Measurements from ENCODE around the gene ACTN1. TPM values are rescaled to one million over a fixed set of nuclear protein-coding genes. Genes with fewer than 3 reads are reported as not detected.

The ACTN1 gene
- total and polyA plus RNA-seq, 3 experiments from 2014 or later, result 47.4 to 53.3 (median 52.7) TPM

DNA sequence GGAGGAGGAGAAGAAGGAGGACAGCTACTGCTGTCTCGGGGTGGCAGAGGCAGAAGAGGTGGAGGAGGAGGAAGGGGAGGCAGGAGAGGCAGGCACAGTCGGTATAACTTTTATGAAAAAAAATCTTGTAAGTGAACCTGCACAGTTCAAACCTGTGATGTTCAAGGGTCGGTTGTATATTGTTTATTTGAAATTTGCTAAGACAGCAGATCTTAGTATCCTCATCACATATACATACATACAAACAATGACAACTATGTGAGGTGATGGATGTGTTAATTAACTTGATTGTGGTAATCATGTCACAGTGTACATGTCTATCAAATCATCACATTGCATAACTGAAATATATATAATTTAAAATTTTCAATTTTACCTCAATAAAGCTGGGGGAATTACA is 19.0 kb downstream of the ACTN1 start:
- ChIA-PET CTCF (no interaction called here), POLR2A (no interaction called here)
- H3K36me3 ChIP-seq (ENCODE audit: insufficient read depth, low read length), result no peaks in the 10 kb centered on the region
- peaks cover 77% of the 10 kb centered on the region for H3K4me1 ChIP-seq (ENCODE audit: insufficient read depth, low read length)
- Mint-ChIP-seq H3K36me3 (peaks cover 0 to 4% (median 2%) of the 10 kb centered on the region in 3 donors), H3K4me1 (peaks cover 11 to 22% (median 17%) of the 10 kb centered on the region in 3 donors), H3K27ac (peak overlapping the region in 3 of 8 donors; percentile 5 to 32 (median 21)), H3K9me3 (no peaks in the 10 kb centered on the region), H3K27me3 (peaks cover 4 to 14% of the 10 kb centered on the region in 2 donors), H3K4me3 (no peak overlapping the region)
- no peaks in the 10 kb centered on the region for H3K27me3 ChIP-seq (ENCODE audit: insufficient read depth, low read length, poor library complexity, severe bottlenecking)
- H3K4me3 ChIP-seq (ENCODE audit: low read length), result no peak overlapping the region
- no peak for DNase-seq
- no peak overlapping the region for H3K27ac ChIP-seq (ENCODE audit: low read depth, low read length)
- H3K9me3 ChIP-seq (ENCODE audit: low read length), result no peaks in the 10 kb centered on the region

DNA sequence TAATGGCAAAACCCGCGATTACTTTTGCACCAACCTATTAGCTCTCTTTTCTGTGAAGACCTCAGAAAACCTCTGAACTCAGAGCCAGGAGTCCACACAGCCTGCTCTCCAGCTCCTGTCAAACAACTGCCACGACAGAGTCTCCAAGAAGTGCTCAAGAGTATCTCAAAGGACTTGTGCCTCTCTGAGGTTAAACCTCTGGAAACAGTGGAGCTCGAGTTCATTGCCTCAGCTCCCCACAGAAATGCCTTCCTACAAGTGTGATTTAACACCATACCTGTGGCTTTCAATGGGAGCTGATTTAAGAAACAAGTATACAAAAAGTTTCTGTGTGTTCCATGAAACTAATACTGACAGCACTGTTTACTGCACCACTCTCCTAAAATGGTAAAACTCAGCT is 20.1 kb downstream of the ACTN1 start:
- H3K4me1 ChIP-seq (ENCODE audit: insufficient read depth, low read length), result peaks cover 72% of the 10 kb centered on the region
- POLR2A ChIA-PET, result no interaction called here
- no peak for DNase-seq
- Mint-ChIP-seq H3K9me3 (no peaks in the 10 kb centered on the region), H3K27ac (no peak overlapping the region), H3K4me1 (peaks cover 11 to 24% (median 22%) of the 10 kb centered on the region in 3 donors), H3K4me3 (no peak overlapping the region), H3K27me3 (peaks cover 4 to 20% of the 10 kb centered on the region in 2 donors), H3K36me3 (peaks cover 0 to 4% (median 2%) of the 10 kb centered on the region in 3 donors)
- no peak overlapping the region for H3K27ac ChIP-seq (ENCODE audit: low read depth, low read length)
- CTCF ChIA-PET, result no interaction called here
- no peak overlapping the region for H3K4me3 ChIP-seq (ENCODE audit: low read length)
- H3K27me3 ChIP-seq (ENCODE audit: insufficient read depth, low read length, poor library complexity, severe bottlenecking), result no peaks in the 10 kb centered on the region
- H3K9me3 ChIP-seq (ENCODE audit: low read length), result no peaks in the 10 kb centered on the region
- no peaks in the 10 kb centered on the region for H3K36me3 ChIP-seq (ENCODE audit: insufficient read depth, low read length)

DNA sequence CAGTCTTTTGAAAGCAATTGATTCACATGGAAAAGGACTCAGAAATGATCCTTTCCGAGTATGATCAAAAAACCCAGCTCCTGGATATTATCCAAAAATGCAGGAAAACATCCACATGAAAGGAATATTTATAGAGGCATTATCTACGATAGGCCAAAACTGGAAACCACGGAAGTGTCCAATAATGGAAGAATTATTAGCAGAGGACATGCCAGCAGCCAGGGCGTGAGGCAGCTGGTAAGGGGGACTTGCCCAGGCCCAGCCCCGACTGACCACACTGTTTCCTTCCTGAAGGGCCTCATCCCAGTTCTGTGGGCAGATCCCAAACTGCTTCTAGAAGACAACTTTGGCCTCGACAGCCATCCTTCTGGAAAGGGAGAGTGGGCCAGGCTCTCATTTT is 20.5 kb downstream of the ACTN1 start:
- no peak for DNase-seq
- ChIA-PET POLR2A (no interaction called here), CTCF (no interaction called here)
- Mint-ChIP-seq H3K36me3 (peaks cover 0 to 4% (median 2%) of the 10 kb centered on the region in 3 donors), H3K9me3 (no peaks in the 10 kb centered on the region), H3K27me3 (peaks cover 4 to 20% of the 10 kb centered on the region in 2 donors), H3K27ac (no peak overlapping the region), H3K4me1 (peaks cover 11 to 24% (median 22%) of the 10 kb centered on the region in 3 donors), H3K4me3 (no peak overlapping the region)
- H3K27me3 ChIP-seq (ENCODE audit: insufficient read depth, low read length, poor library complexity, severe bottlenecking), result no peaks in the 10 kb centered on the region
- no peaks in the 10 kb centered on the region for H3K9me3 ChIP-seq (ENCODE audit: low read length)
- no peaks in the 10 kb centered on the region for H3K36me3 ChIP-seq (ENCODE audit: insufficient read depth, low read length)
- no peak overlapping the region for H3K27ac ChIP-seq (ENCODE audit: low read depth, low read length)
- H3K4me3 ChIP-seq (ENCODE audit: low read length), result no peak overlapping the region
- H3K4me1 ChIP-seq (ENCODE audit: insufficient read depth, low read length), result peaks cover 67% of the 10 kb centered on the region

DNA sequence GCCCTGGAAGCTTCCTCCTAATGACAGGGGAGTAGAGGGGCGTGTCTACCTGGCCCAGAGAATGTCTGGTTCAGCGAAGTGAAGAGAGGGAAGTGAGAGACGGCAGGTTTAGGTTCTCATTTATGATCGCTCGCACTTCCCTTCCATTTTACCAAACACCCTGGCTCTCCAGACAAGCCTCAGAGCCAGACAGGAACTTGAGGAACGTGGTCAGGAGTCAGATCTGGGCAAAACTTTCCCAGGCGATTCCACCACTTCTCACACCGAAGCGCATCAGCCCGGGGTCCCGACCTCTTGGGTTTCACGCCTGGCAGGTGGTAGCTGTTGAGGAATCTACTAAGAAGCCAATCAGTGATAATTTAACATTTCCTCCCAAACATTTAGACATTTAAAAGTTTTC is 21.3 kb downstream of the ACTN1 start:
- Mint-ChIP-seq H3K36me3 (peaks cover 0 to 4% (median 0%) of the 10 kb centered on the region in 3 donors), H3K27ac (peak overlapping the region in 1 of 8 donors; percentile 84), H3K9me3 (no peaks in the 10 kb centered on the region), H3K4me1 (peaks cover 11 to 24% (median 17%) of the 10 kb centered on the region in 3 donors), H3K4me3 (no peak overlapping the region), H3K27me3 (peaks cover 4 to 20% of the 10 kb centered on the region in 2 donors)
- Histone ChIP-seq H3K36me3 (ENCODE audit: insufficient read depth, low read length) (no peaks in the 10 kb centered on the region), H3K27me3 (ENCODE audit: insufficient read depth, low read length, poor library complexity, severe bottlenecking) (no peaks in the 10 kb centered on the region), H3K4me3 (ENCODE audit: low read length) (no peak overlapping the region), H3K9me3 (ENCODE audit: low read length) (no peaks in the 10 kb centered on the region), H3K4me1 (ENCODE audit: insufficient read depth, low read length) (peaks cover 66% of the 10 kb centered on the region), H3K27ac (ENCODE audit: low read depth, low read length) (no peak overlapping the region)
- DNase-seq, result no peak
- ChIA-PET CTCF (no interaction called here), POLR2A (no interaction called here)

DNA sequence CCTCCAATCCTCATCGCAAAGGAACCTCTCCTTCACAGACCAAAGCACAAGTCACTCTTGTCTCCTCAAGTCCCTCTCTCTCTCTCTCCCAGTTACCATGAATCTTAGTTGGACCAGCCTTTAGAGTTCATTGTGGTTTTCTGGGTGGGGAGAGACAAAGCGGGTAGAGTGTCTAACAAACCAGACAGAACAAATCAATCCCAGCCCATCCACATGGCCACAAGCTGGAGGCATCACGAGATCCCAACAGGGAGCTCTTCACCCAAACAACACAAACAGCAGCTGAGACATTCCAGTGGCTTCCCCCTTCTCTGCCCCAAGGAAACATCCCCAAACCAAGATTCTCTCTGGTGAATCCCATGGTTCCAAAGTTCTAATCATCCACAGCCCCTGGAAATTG is 22.4 kb downstream of the ACTN1 start:
- Histone ChIP-seq H3K27me3 (ENCODE audit: insufficient read depth, low read length, poor library complexity, severe bottlenecking) (no peaks in the 10 kb centered on the region), H3K9me3 (ENCODE audit: low read length) (no peaks in the 10 kb centered on the region), H3K4me3 (ENCODE audit: low read length) (no peak overlapping the region), H3K4me1 (ENCODE audit: insufficient read depth, low read length) (peaks cover 67% of the 10 kb centered on the region), H3K27ac (ENCODE audit: low read depth, low read length) (no peak overlapping the region), H3K36me3 (ENCODE audit: insufficient read depth, low read length) (no peaks in the 10 kb centered on the region)
- CTCF ChIA-PET, result no interaction called here
- H3K27ac Mint-ChIP-seq, result no peak overlapping the region
- H3K9me3 Mint-ChIP-seq, result no peaks in the 10 kb centered on the region
- H3K4me3 Mint-ChIP-seq, result no peak overlapping the region
- no peak for DNase-seq
- POLR2A ChIA-PET, result no interaction called here
- no peaks in the 10 kb centered on the region for H3K36me3 Mint-ChIP-seq
- H3K27me3 Mint-ChIP-seq, result peaks cover 7 to 17% of the 10 kb centered on the region in 2 donors
- H3K4me1 Mint-ChIP-seq, result peaks cover 11 to 26% (median 13%) of the 10 kb centered on the region in 3 donors

DNA sequence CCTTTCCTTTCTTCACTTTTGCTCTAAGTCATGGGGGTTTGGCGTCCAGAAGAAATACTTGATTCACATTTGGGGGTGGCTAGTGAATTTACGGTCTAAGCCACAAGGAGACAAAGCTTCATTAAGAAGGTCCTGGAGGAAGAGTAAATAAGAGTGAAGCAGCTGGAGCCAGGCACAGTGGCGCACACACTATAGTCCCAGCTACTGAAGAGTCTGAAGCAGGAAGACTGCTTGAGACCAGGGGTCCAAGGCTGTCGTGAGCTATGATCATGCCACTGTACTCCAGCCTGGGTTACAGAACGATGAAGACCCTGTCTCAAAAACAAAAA is 23.3 kb downstream of the ACTN1 start:
- H3K4me1 ChIP-seq (ENCODE audit: insufficient read depth, low read length), result peaks cover 76% of the 10 kb centered on the region

DNA sequence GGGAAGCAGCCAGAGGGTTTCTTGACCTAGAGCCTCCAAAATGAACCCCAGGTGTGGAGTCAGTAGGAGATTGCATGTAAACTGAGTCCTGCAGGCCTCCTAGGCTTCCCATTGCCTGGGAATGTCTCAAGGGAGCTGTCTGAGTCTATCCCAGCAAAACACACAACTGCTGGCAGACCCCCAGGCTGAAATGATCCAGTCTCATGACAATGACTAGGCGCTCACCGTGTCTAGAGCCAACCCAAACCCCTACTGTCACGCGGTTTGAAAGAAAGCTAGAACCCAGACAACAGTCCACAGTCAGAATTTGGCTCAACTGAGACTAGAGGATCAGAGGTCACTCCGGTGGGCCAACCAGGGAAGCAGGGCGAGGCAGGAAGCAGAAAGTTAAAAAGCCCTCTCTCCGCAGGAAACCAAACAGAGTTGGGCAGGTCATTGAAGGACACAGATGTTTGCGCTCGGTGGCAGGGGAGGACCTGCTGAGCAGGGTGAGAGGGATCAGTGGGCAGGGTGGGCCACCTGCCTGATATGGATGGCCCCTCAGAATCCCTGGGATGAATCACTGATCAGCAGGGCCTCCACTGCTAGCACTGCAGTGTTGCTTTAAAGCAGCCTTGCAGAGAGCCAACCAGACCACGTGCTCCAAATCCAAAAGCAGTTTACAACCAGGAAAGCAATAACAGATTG is 23.8 kb downstream of the ACTN1 start:
- Mint-ChIP-seq H3K27ac (no peak overlapping the region), H3K9me3 (no peaks in the 10 kb centered on the region), H3K36me3 (no peaks in the 10 kb centered on the region), H3K4me1 (peaks cover 11 to 26% (median 13%) of the 10 kb centered on the region in 3 donors), H3K27me3 (peaks cover 5 to 17% of the 10 kb centered on the region in 2 donors), H3K4me3 (peak overlapping the region in 1 of 7 donors; percentile 1)
- Histone ChIP-seq H3K27ac (ENCODE audit: low read depth, low read length) (no peak overlapping the region), H3K36me3 (ENCODE audit: insufficient read depth, low read length) (no peaks in the 10 kb centered on the region), H3K4me1 (ENCODE audit: insufficient read depth, low read length) (peaks cover 77% of the 10 kb centered on the region), H3K27me3 (ENCODE audit: insufficient read depth, low read length, poor library complexity, severe bottlenecking) (no peaks in the 10 kb centered on the region), H3K9me3 (ENCODE audit: low read length) (no peaks in the 10 kb centered on the region), H3K4me3 (ENCODE audit: low read length) (no peak overlapping the region)
- no peak for DNase-seq
- ChIA-PET CTCF (interaction anchor here (1.2 kb wide), 1 partner anchor 44 kb away, joined by 3 read pairs; no protein-coding TSS in a partner anchor), POLR2A (no interaction called here)

More for the DNA sequence above, 23.3 kb downstream of the ACTN1 start:
- Histone ChIP-seq H3K9me3 (ENCODE audit: low read length) (no peaks in the 10 kb centered on the region), H3K4me3 (ENCODE audit: low read length) (no peak overlapping the region), H3K36me3 (ENCODE audit: insufficient read depth, low read length) (no peaks in the 10 kb centered on the region), H3K27ac (ENCODE audit: low read depth, low read length) (no peak overlapping the region), H3K27me3 (ENCODE audit: insufficient read depth, low read length, poor library complexity, severe bottlenecking) (no peaks in the 10 kb centered on the region)
- Mint-ChIP-seq H3K27me3 (peaks cover 5 to 17% of the 10 kb centered on the region in 2 donors), H3K4me1 (peaks cover 11 to 26% (median 13%) of the 10 kb centered on the region in 3 donors), H3K9me3 (no peaks in the 10 kb centered on the region), H3K36me3 (no peaks in the 10 kb centered on the region), H3K4me3 (peak overlapping the region in 1 of 7 donors; percentile 1), H3K27ac (no peak overlapping the region)
- no peak for DNase-seq
- ChIA-PET CTCF (no interaction called here), POLR2A (no interaction called here)

DNA sequence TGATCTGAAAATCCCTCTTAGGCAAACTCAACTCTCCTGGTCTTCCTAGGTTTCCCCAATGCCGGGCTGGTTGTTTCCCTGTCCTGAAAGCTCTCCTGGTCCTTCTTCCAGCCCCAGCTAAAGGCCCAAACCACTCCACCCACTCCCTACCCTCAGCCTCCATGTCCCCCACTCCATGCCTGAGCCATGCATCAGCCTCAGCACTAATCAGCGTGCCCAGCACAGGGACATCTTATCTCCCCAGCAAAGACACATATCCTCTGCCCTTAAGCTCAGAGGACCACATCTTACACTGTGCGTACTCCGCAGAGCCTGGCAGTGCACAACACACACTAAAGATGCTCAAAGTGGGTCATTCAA is 25.9 kb downstream of the ACTN1 start:
- Mint-ChIP-seq H3K27ac (peak overlapping the region in 2 of 8 donors; percentile 8 to 45), H3K9me3 (no peaks in the 10 kb centered on the region), H3K4me1 (peaks cover 10 to 29% (median 18%) of the 10 kb centered on the region in 3 donors), H3K4me3 (no peak overlapping the region), H3K27me3 (peaks cover 5 to 17% of the 10 kb centered on the region in 2 donors), H3K36me3 (no peaks in the 10 kb centered on the region)
- peaks cover 82% of the 10 kb centered on the region for H3K4me1 ChIP-seq (ENCODE audit: insufficient read depth, low read length)
- H3K9me3 ChIP-seq (ENCODE audit: low read length), result no peaks in the 10 kb centered on the region
- no peak overlapping the region for H3K4me3 ChIP-seq (ENCODE audit: low read length)
- no peaks in the 10 kb centered on the region for H3K36me3 ChIP-seq (ENCODE audit: insufficient read depth, low read length)
- ChIA-PET POLR2A (no interaction called here), CTCF (no interaction called here)
- no peak overlapping the region for H3K27ac ChIP-seq (ENCODE audit: low read depth, low read length)
- H3K27me3 ChIP-seq (ENCODE audit: insufficient read depth, low read length, poor library complexity, severe bottlenecking), result no peaks in the 10 kb centered on the region
- no peak for DNase-seq

All from CD8-positive, alpha-beta memory T cell (primary cell).